T-helper 2 cell treated with Interferon-gamma antibody and Interleukin-4, amounts not matched to agents 5 μg/mL and 100 μg/mL, for 36 hours (primary cell): ENCODE measurements around the gene SPRN.
"Not testable (repeated sequence)": the region's sequence is repeated elsewhere in the genome, so short reads cannot be mapped to it uniquely, and the experiment has no call there.

Experiments used
- DNase-seq: peaks from one replicate; pipeline ENCODE4 v3.0.0; 2021; ENCODE audit warnings: low spot score
- H3K27ac Mint-ChIP-seq: one replicate; pipeline ENCODE4 v1.8.0; 2021; ENCODE audit warnings: mild to moderate bottlenecking, mixed read lengths
- H3K27me3 Mint-ChIP-seq: one replicate; pipeline ENCODE4 v1.8.0; 2021; ENCODE audit warnings: low read depth, mixed read lengths
- H3K36me3 Mint-ChIP-seq: one replicate; pipeline ENCODE4 v1.8.0; 2021; ENCODE audit warnings: low read depth, mixed read lengths
- H3K4me1 Mint-ChIP-seq: one replicate; pipeline ENCODE4 v1.8.0; 2021; ENCODE audit warnings: low read depth, mixed read lengths
- H3K4me3 Mint-ChIP-seq: one replicate; pipeline ENCODE4 v1.8.0; 2022; ENCODE audit warnings: mild to moderate bottlenecking, moderate library complexity, mixed read lengths
- H3K9me3 Mint-ChIP-seq: one replicate; pipeline ENCODE4 v1.8.0; 2021; ENCODE audit warnings: mixed read lengths

The SPRN gene

GRCh38 chr10:133415752-133416151, 8.7 kb downstream of the SPRN start:
- no peaks in the 10 kb centered on the region for H3K4me1 Mint-ChIP-seq
- H3K4me3 Mint-ChIP-seq: no peak overlapping the region
- H3K27ac Mint-ChIP-seq: no peak overlapping the region
- H3K36me3 Mint-ChIP-seq: peaks cover 53% of the 10 kb centered on the region
- DNase-seq: no peak
- peaks cover 34% of the 10 kb centered on the region for H3K9me3 Mint-ChIP-seq
- no peaks in the 10 kb centered on the region for H3K27me3 Mint-ChIP-seq

- Mint-ChIP-seq H3K9me3 (peaks cover 45% of the 10 kb centered on the region), H3K36me3 (peaks cover 64% of the 10 kb centered on the region)
- H3K4me3 Mint-ChIP-seq, DNase-seq, H3K4me1 Mint-ChIP-seq, H3K27ac Mint-ChIP-seq, H3K27me3 Mint-ChIP-seq: not testable (repeated sequence)
These were observed 10.0 kb downstream of the SPRN start for GRCh38 chr10:133414401-133414800.

- DNase-seq: no peak
- Mint-ChIP-seq H3K36me3 (peaks cover 80% of the 10 kb centered on the region), H3K4me3 (no peak overlapping the region), H3K9me3 (peaks cover 62% of the 10 kb centered on the region), H3K27ac (no peak overlapping the region), H3K27me3 (no peaks in the 10 kb centered on the region), H3K4me1 (peaks cover 3% of the 10 kb centered on the region)
These were observed 12.1 kb downstream of the SPRN start for GRCh38 chr10:133412381-133412711.

GRCh38 chr10:133411523-133412380, 12.7 kb downstream of the SPRN start:
- no peak overlapping the region for H3K27ac Mint-ChIP-seq
- peaks cover 86% of the 10 kb centered on the region for H3K36me3 Mint-ChIP-seq
- DNase-seq: no peak
- H3K9me3 Mint-ChIP-seq: peaks cover 62% of the 10 kb centered on the region
- no peak overlapping the region for H3K4me3 Mint-ChIP-seq
- peaks cover 6% of the 10 kb centered on the region for H3K4me1 Mint-ChIP-seq
- no peaks in the 10 kb centered on the region for H3K27me3 Mint-ChIP-seq

- H3K36me3 Mint-ChIP-seq: peaks cover 77% of the 10 kb centered on the region
- H3K27me3 Mint-ChIP-seq: no peaks in the 10 kb centered on the region
- peak overlapping the region; percentile 8 for H3K27ac Mint-ChIP-seq
- DNase-seq: no peak
- H3K9me3 Mint-ChIP-seq: peaks cover 31% of the 10 kb centered on the region
- H3K4me3 Mint-ChIP-seq: no peak overlapping the region
- H3K4me1 Mint-ChIP-seq: peaks cover 32% of the 10 kb centered on the region
These were observed 18.4 kb downstream of the SPRN start for GRCh38 chr10:133405844-133406527.

DNA sequence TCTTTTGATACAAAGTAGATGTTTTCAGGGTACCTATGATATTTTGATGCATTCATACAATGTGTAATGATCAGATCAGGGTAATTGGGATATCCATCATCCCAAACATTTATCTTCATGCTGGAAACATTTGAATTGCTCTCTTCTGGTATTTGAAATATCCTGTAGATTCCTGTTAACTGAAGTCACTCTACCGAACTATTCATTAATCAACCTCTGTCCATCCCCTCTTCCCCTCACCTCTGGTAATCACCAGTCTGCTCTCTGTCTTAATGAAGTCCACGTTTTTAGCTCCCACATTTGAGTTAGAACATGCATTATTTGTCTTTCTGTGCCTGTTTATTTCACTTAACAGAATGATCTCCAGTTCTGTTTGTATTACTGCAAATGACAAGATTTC, 19.2 kb downstream of the SPRN start:
- Mint-ChIP-seq H3K9me3 (peaks cover 23% of the 10 kb centered on the region), H3K4me1 (peaks cover 36% of the 10 kb centered on the region), H3K27me3 (no peaks in the 10 kb centered on the region), H3K4me3 (no peak overlapping the region), H3K27ac (no peak overlapping the region), H3K36me3 (peaks cover 75% of the 10 kb centered on the region)
- DNase-seq: no peak

GRCh38 chr10:133403784-133404183, 20.6 kb downstream of the SPRN start:
- H3K9me3 Mint-ChIP-seq: peaks cover 10% of the 10 kb centered on the region
- peaks cover 74% of the 10 kb centered on the region for H3K36me3 Mint-ChIP-seq
- no peak overlapping the region for H3K27ac Mint-ChIP-seq
- H3K4me1 Mint-ChIP-seq: peaks cover 33% of the 10 kb centered on the region
- no peak for DNase-seq
- H3K4me3 Mint-ChIP-seq: no peak overlapping the region
- H3K27me3 Mint-ChIP-seq: no peaks in the 10 kb centered on the region

GRCh38 chr10:133403359-133403758, 21.1 kb downstream of the SPRN start:
- Mint-ChIP-seq H3K4me3 (no peak overlapping the region), H3K9me3 (peaks cover 6% of the 10 kb centered on the region), H3K27me3 (no peaks in the 10 kb centered on the region), H3K27ac (no peak overlapping the region), H3K36me3 (peaks cover 73% of the 10 kb centered on the region), H3K4me1 (peaks cover 33% of the 10 kb centered on the region)
- no peak for DNase-seq

DNA sequence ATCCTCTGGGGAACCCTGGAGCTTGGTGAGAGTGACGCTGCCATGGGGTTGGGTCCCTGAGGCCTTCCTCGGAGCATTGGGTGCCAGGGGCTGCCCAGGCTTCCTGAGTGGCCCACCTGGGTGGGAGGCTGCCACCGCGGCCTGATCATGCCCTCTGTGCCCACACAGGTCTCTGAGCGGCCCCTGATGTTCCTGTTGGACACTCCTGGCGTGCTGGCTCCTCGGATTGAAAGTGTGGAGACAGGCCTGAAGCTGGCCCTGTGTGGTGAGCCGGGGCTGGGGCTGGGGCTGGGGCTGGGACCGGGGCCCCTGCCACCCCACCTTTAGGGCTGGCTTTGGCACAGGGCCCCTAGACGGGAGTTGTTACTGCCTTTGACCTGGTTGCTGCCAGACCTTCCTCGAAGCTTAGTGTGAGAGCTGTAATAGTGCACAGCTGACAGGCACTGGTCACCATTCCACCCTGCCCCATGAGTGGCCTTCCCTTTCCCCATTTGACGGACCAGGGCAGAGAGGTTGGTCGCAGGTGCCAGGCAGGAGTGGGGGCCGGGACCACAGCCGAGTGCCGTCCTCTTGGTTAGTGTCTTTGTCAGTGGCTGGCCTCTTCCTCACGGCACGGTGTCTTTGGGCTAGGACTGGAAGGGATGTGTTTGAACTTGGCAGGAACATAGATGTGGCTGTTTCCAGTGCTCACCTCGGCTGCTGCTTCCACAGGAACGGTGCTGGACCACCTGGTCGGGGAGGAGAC, 22.3 kb downstream of the SPRN start:
- DNase-seq: no peak
- Mint-ChIP-seq H3K4me3 (no peak overlapping the region), H3K27me3 (no peaks in the 10 kb centered on the region), H3K27ac (peak overlapping the region; percentile 49), H3K4me1 (peaks cover 33% of the 10 kb centered on the region), H3K36me3 (peaks cover 73% of the 10 kb centered on the region), H3K9me3 (no peaks in the 10 kb centered on the region)

- H3K36me3 Mint-ChIP-seq: peaks cover 74% of the 10 kb centered on the region
- peak overlapping the region; percentile 32 for H3K4me3 Mint-ChIP-seq
- H3K27me3 Mint-ChIP-seq: no peaks in the 10 kb centered on the region
- peak overlapping the region; percentile 78 for H3K27ac Mint-ChIP-seq
- H3K4me1 Mint-ChIP-seq: peaks cover 35% of the 10 kb centered on the region
- DNase-seq: no peak
- no peaks in the 10 kb centered on the region for H3K9me3 Mint-ChIP-seq
These were observed 22.9 kb downstream of the SPRN start for GRCh38 chr10:133401500-133401899.

- no peak for DNase-seq
- H3K4me1 Mint-ChIP-seq: peaks cover 30% of the 10 kb centered on the region
- H3K9me3 Mint-ChIP-seq: no peaks in the 10 kb centered on the region
- no peaks in the 10 kb centered on the region for H3K27me3 Mint-ChIP-seq
- peak overlapping the region; percentile 51 for H3K4me3 Mint-ChIP-seq
- peaks cover 71% of the 10 kb centered on the region for H3K36me3 Mint-ChIP-seq
- H3K27ac Mint-ChIP-seq: peak overlapping the region; percentile 78
These were observed 23.6 kb downstream of the SPRN start for GRCh38 chr10:133400624-133401424.

DNA sequence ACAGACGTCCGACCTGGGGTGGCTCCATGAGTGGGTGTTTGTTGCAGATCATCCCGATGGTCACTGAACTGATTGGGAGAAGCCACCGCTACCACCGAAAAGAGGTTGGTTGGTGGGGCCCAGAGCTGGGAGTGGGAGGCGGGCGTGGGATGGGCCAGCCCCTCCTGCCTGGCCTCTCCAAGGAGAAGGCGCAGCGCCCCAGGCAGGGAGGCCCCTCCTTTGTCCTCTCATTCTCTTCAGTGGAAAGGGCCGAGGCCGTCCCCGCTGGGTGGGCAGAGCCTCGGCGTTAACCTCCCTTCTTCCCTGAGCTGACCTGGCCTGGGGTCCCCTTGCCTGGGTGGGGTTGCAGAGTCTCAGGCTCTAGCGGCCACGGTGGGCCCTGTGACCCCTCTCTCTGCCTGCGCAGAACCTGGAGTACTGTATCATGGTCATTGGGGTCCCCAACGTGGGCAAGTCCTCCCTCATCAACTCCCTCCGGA, 25.3 kb downstream of the SPRN start:
- no peak for DNase-seq
- H3K4me3 Mint-ChIP-seq: no peak overlapping the region
- no peak overlapping the region for H3K27ac Mint-ChIP-seq
- H3K9me3 Mint-ChIP-seq: no peaks in the 10 kb centered on the region
- H3K27me3 Mint-ChIP-seq: no peaks in the 10 kb centered on the region
- peaks cover 27% of the 10 kb centered on the region for H3K4me1 Mint-ChIP-seq
- peaks cover 69% of the 10 kb centered on the region for H3K36me3 Mint-ChIP-seq

DNA sequence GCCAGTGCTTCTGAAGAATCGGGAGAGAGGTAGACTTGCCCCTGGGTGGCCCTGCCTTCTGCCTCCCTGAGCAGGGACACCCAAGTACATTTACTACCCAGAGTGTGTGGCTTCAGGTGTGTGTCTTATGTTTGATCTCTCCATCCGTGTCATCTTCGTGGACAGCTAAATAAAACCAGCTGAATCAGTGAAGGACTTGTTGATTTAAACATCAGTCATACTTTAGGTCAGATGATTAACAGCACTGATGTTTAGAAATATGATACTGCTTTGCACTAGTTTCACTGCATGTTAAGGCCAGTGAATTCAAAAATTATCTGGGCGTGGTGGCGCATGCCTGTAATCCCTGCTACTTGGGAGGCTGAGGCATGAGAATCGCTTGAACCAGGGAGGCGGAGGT, 26.5 kb downstream of the SPRN start:
- no peak for DNase-seq
- Mint-ChIP-seq H3K4me3 (no peak overlapping the region), H3K36me3 (peaks cover 62% of the 10 kb centered on the region), H3K27me3 (no peaks in the 10 kb centered on the region), H3K27ac (no peak overlapping the region), H3K9me3 (no peaks in the 10 kb centered on the region), H3K4me1 (peaks cover 24% of the 10 kb centered on the region)
